Natural killer cell treated with Interleukin-12 subunit alpha and Interleukin-12 subunit beta and Interleukin-15 and Interleukin-18, amount 100 ng/mL, for 72 hours (primary cell): Measurements from ENCODE around the gene ZNF222. TPM values are rescaled to one million over a fixed set of nuclear protein-coding genes. Genes with fewer than 3 reads are reported as not detected.

Experiments used
- ATAC-seq, 2 donors: fragments of 150-1000 bp; cut with Tn5 transposase in 1 of 2; sonication (Bioruptor Pico), chemical (Tn5 transposase) in 1 of 2; 2 replicates each; pipeline ENCODE4 v1.10.0; 2021
- DNase-seq: peaks from one replicate; pipeline ENCODE4 v3.0.0; 2022; ENCODE audit warnings: low spot score
- H3K27ac Mint-ChIP-seq, 2 donors: 1 replicate in 1 of 2; 2 replicates in 1 of 2; pipeline ENCODE4 v1.8.0; 2022; ENCODE audit warnings: mixed read lengths in 2 of 2, mild to moderate bottlenecking in 1 of 2, moderate library complexity in 1 of 2
- H3K27me3 Mint-ChIP-seq, 2 donors: 1 replicate in 1 of 2; 2 replicates in 1 of 2; pipeline ENCODE4 v1.8.0; 2022; ENCODE audit warnings: mixed read lengths in 2 of 2
- H3K36me3 Mint-ChIP-seq: one replicate; pipeline ENCODE4 v1.8.0; 2022; ENCODE audit warnings: mixed read lengths
- H3K4me1 Mint-ChIP-seq, 2 donors: 1 replicate in 1 of 2; 2 replicates in 1 of 2; pipeline ENCODE4 v1.8.0; 2022; ENCODE audit warnings: low read depth in 2 of 2, mixed read lengths in 2 of 2, mild to moderate bottlenecking in 1 of 2
- H3K4me3 Mint-ChIP-seq: one replicate; pipeline ENCODE4 v1.8.0; 2022; ENCODE audit warnings: mixed read lengths
- H3K9me3 Mint-ChIP-seq: 2 replicates; pipeline ENCODE4 v1.8.0; 2022; ENCODE audit warnings: mixed read lengths
- total RNA-seq, 2 donors: library from RNA; stranded (reverse); gene quantifications; one replicate each; pipeline ENCODE4 v1.2.3, GENCODE V29; 2022

ZNF222 gene
- total RNA-seq, 2 donors from 2014 or later = 2.2 to 4.8 TPM

GRCh38 chr19:44071824-44072542 lies 46.8 kb downstream of the ZNF222 start, which contains the start of gene ZNF284:
Gene ZNF284, plus strand, starts transcription at chr19:44072159. Its CDS starts 4,231 bp downstream, at chr19:44076390.
- Mint-ChIP-seq H3K36me3 (peaks cover 32% of the 10 kb centered on the region), H3K27me3 (peaks cover 0 to 2% of the 10 kb centered on the region in 2 donors), H3K27ac (peak within 1 kb of the TSS; percentile 78 to 86), H3K4me1 (peaks cover 20 to 23% of the 10 kb centered on the region in 2 donors), H3K9me3 (peaks cover 12% of the 10 kb centered on the region), H3K4me3 (peak within 1 kb of the TSS; percentile 95)
- ATAC-seq (peak; percentile 98 to 99), DNase-seq (peak; percentile 82)

- Mint-ChIP-seq H3K4me3 (peak overlapping the region; percentile 95), H3K27ac (peak overlapping the region; percentile 78 to 86), H3K36me3 (peaks cover 26% of the 10 kb centered on the region), H3K27me3 (peaks cover 0 to 2% of the 10 kb centered on the region in 2 donors), H3K4me1 (peaks cover 20 to 23% of the 10 kb centered on the region in 2 donors), H3K9me3 (peaks cover 9% of the 10 kb centered on the region)
- peak in 1 of 2 donors; percentile 3 for ATAC-seq
- no peak for DNase-seq
Observed at GRCh38 chr19:44072543-44073401, 47.6 kb downstream of the ZNF222 start.

GRCh38 chr19:44076325-44076724 lies 51.1 kb downstream of the ZNF222 start:
- H3K27me3 Mint-ChIP-seq = no peaks in the 10 kb centered on the region
- H3K36me3 Mint-ChIP-seq = peaks cover 7% of the 10 kb centered on the region
- H3K4me3 Mint-ChIP-seq = no peak overlapping the region
- H3K4me1 Mint-ChIP-seq = peaks cover 18 to 19% of the 10 kb centered on the region in 2 donors
- H3K27ac Mint-ChIP-seq = no peak overlapping the region
- H3K9me3 Mint-ChIP-seq = no peaks in the 10 kb centered on the region
- DNase-seq (no peak), ATAC-seq (no peak)

Other genes with a start within 250 kb of the ZNF222 start
- gene KCNN4, start 244.4 kb upstream of the ZNF222 start, total RNA-seq = 100 to 1,000 TPM in 1 of 2 donors, 10 to 100 TPM in 1; 99.4 to 107 TPM
- under 1 TPM in 1 of 2 donors, not detected in 1; 0.29 TPM for gene LYPD5, start 222.9 kb upstream of the ZNF222 start, total RNA-seq
- gene ZNF283, start 198.1 kb upstream of the ZNF222 start, total RNA-seq = 1 to 10 TPM; 7.2 to 8.3 TPM
- 1 to 10 TPM in 1 of 2 donors, under 1 TPM in 1; 0.81 to 1.1 TPM for gene ZNF404, start 141.4 kb upstream of the ZNF222 start, total RNA-seq
- gene ZNF45, start 90.1 kb upstream of the ZNF222 start, total RNA-seq = 10 to 100 TPM; 15.1 to 15.6 TPM
- gene ZNF221, start 74.2 kb upstream of the ZNF222 start, total RNA-seq = 1 to 10 TPM; 3.7 to 5.1 TPM
- gene ZNF155, start 41.2 kb upstream of the ZNF222 start, total RNA-seq = 1 to 10 TPM; 6.3 to 7.4 TPM
- 10 to 100 TPM in 1 of 2 donors, 1 to 10 TPM in 1; 6.6 to 11.7 TPM for gene ZNF230, start 22.4 kb upstream of the ZNF222 start, total RNA-seq
- gene ZNF223, start 26.7 kb downstream of the ZNF222 start, total RNA-seq = 1 to 10 TPM in 1 of 2 donors, under 1 TPM in 1; 0.67 to 2.5 TPM
- 1 to 10 TPM; 1.6 to 1.8 TPM for gene ZNF284, start 46.8 kb downstream of the ZNF222 start, total RNA-seq
- 10 to 100 TPM; 29.0 to 36.1 TPM for gene ZNF224, start 69.0 kb downstream of the ZNF222 start, total RNA-seq
- gene ZNF225, start 88.0 kb downstream of the ZNF222 start, total RNA-seq = 1 to 10 TPM; 4.7 to 5.4 TPM
- 1 to 10 TPM; 9.0 TPM for gene ZNF234, start 116.2 kb downstream of the ZNF222 start, total RNA-seq
- 10 to 100 TPM; 10.6 to 11.8 TPM for gene ZNF226, start 139.7 kb downstream of the ZNF222 start, total RNA-seq
- 10 to 100 TPM; 25.9 to 26.0 TPM for gene ZNF227, start 187.2 kb downstream of the ZNF222 start, total RNA-seq
- not detected for gene ZNF233, start 234.5 kb downstream of the ZNF222 start, total RNA-seq